SK-N-SH (cell line): Measurements from ENCODE around the gene LRRC56. TPM values are rescaled to one million over a fixed set of nuclear protein-coding genes. Genes with fewer than 3 reads are reported as not detected.

Source experiments
- CTCF ChIA-PET: fragments of 300-600, 350-600 bp; formaldehyde crosslinking; extraction: SDS; loops from one replicate; lab custom pipeline; 2021; lab: Yijun Ruan, JAX
- POLR2A ChIA-PET: fragments of 350-600 bp; sonication (Branson Sonifier 250); formaldehyde crosslinking; extraction: SDS; loops from one replicate; lab custom pipeline; 2020; ENCODE audit warnings: antibody characterized with exemption, inconsistent platforms; lab: Yijun Ruan, JAX
- DNase-seq: peaks from one replicate; pipeline ENCODE4 v3.0.0; 2012
- H2AFZ ChIP-seq: fragments of 200-600 bp; sonication (generic); 2 replicates; pipeline ENCODE4 v1.8.1; 2016; ENCODE audit warnings: antibody characterized with exemption, mild to moderate bottlenecking, low read depth
- H3F3A ChIP-seq: fragments of 200-600 bp; sonication (generic); replicated peaks from 2 replicates; pipeline ENCODE3; 2016; ENCODE audit warnings: antibody characterized with exemption, mild to moderate bottlenecking; ENCODE audit not compliant: insufficient read depth
- H3K27ac ChIP-seq, 2 experiments: fragments of 200-500 bp in 1 of 2; fragments of 200-600 bp in 1 of 2; sonication (Bioruptor generic) in 1 of 2; sonication (generic), shearing (Covaris generic) in 1 of 2; 2 replicates each; pipeline versions ENCODE4 v1.5.1 to v1.6.1; 2014 to 2016; ENCODE audit warnings: low read depth in 2 of 2, inconsistent platforms in 1 of 2, low read length in 1 of 2, mild to moderate bottlenecking in 1 of 2, mixed read lengths in 1 of 2
- H3K27me3 ChIP-seq: fragments of 200-600 bp; sonication (generic), shearing (Covaris generic); 2 replicates; pipeline ENCODE4 v1.6.1; 2016; ENCODE audit warnings: mixed run types; ENCODE audit not compliant: insufficient read depth
- H3K36me3 ChIP-seq, 2 experiments: fragments of 200-500 bp in 1 of 2; fragments of 200-600 bp in 1 of 2; sonication (Bioruptor generic) in 1 of 2; sonication (generic) in 1 of 2; replicated peaks in 1 of 2; 2 replicates each; pipeline versions ENCODE3 to v1.5.1; 2014 to 2016; ENCODE audit warnings: low read length in 1 of 2, mild to moderate bottlenecking in 1 of 2; ENCODE audit not compliant: insufficient read depth in 2 of 2, control insufficient read depth in 1 of 2
- H3K4me1 ChIP-seq, 2 experiments: fragments of 200-500 bp in 1 of 2; fragments of 200-600 bp in 1 of 2; sonication (Bioruptor generic) in 1 of 2; sonication (generic), shearing (Covaris generic) in 1 of 2; 2 replicates each; pipeline versions ENCODE4 v1.5.1 to v1.6.1; 2014 to 2016; ENCODE audit warnings: low read depth in 1 of 2, low read length in 1 of 2, mixed run types in 1 of 2; ENCODE audit not compliant: insufficient read depth in 2 of 2, control insufficient read depth in 1 of 2
- H3K4me2 ChIP-seq: fragments of 200-600 bp; sonication (generic), shearing (Covaris generic); 2 replicates; pipeline ENCODE4 v1.6.1; 2017; ENCODE audit warnings: mixed run types
- H3K4me3 ChIP-seq, 2 experiments: fragments of 200-500 bp in 1 of 2; fragments of 200-600 bp in 1 of 2; sonication (Bioruptor generic) in 1 of 2; sonication (generic), shearing (Covaris generic) in 1 of 2; 2 replicates each; pipeline versions ENCODE4 v1.5.1 to v1.8.1; 2014 to 2016; ENCODE audit warnings: low read depth in 2 of 2, inconsistent platforms in 1 of 2, low read length in 1 of 2, mild to moderate bottlenecking in 1 of 2, mixed read lengths in 1 of 2, moderate library complexity in 1 of 2
- H3K79me2 ChIP-seq: fragments of 200-600 bp; sonication (generic); 2 replicates; pipeline ENCODE4 v1.8.1; 2017; ENCODE audit warnings: mild to moderate bottlenecking; ENCODE audit not compliant: insufficient read depth
- H3K9ac ChIP-seq: fragments of 200-600 bp; sonication (generic); 2 replicates; pipeline ENCODE4 v1.6.1; 2017; ENCODE audit warnings: mixed run types
- H3K9me2 ChIP-seq: fragments of 200-600 bp; sonication (generic); 2 replicates; pipeline ENCODE4 v1.6.1; 2017; ENCODE audit warnings: mixed run types
- H3K9me3 ChIP-seq: fragments of 200-600 bp; sonication (generic); 2 replicates; pipeline ENCODE4 v1.6.1; 2017; ENCODE audit warnings: mixed run types, mild to moderate bottlenecking, moderate library complexity
- H4K20me1 ChIP-seq: fragments of 200-600 bp; sonication (generic); 2 replicates; pipeline ENCODE4 v1.6.1; 2017; ENCODE audit warnings: mild to moderate bottlenecking, mixed run types; ENCODE audit not compliant: insufficient read depth
- EP300 ChIP-seq, 2 experiments: IDR thresholded peaks; 2 replicates each; pipeline versions ENCODE4 v1.4.0 to v1.6.1; 2012; ENCODE audit warnings: borderline replicate concordance in 1 of 2, low read depth in 1 of 2, low read length in 1 of 2
- GATA2 ChIP-seq: sonication (generic); formaldehyde crosslinking; IDR thresholded peaks from 2 replicates; pipeline ENCODE4 v1.5.0; 2020; ENCODE audit warnings: mild to moderate bottlenecking, missing genetic modification reagents
- NFIC ChIP-seq: IDR thresholded peaks from 2 replicates; pipeline ENCODE4 v1.4.0; 2012; ENCODE audit warnings: borderline replicate concordance
- POLR2AphosphoS5 ChIP-seq: IDR thresholded peaks from 2 replicates; pipeline ENCODE4 v1.6.1; 2012; ENCODE audit warnings: low read depth, low read length
- RAD21 ChIP-seq: IDR thresholded peaks from 2 replicates; pipeline ENCODE4 v1.6.1; 2012; ENCODE audit warnings: mild to moderate bottlenecking, low read length
- RCOR1 ChIP-seq: fragments of 150-350 bp; IDR thresholded peaks from 2 replicates; pipeline ENCODE4 v1.6.1; 2017; ENCODE audit warnings: antibody characterized with exemption, low read length
- RXRA ChIP-seq: IDR thresholded peaks from 2 replicates; pipeline ENCODE4 v1.4.0; 2012; ENCODE audit warnings: low read depth, mild to moderate bottlenecking, borderline replicate concordance
- TCF12 ChIP-seq: IDR thresholded peaks from 2 replicates; pipeline ENCODE4 v1.4.0; 2012
- WGBS: methylation state at CpG from one replicate; pipeline ENCODE4 v1.1.6; 2017; ENCODE audit warnings: low lambda C conversion rate; 5-methylcytosine and 5-hydroxymethylcytosine counted together
- polyA plus RNA-seq, 3 experiments: library from polyadenylated mRNA; depleted of rRNA; stranded (reverse); fragments of >200 nt; gene quantifications; 2 replicates each; pipeline ENCODE4 v1.2.3, GENCODE V29; 2012
- TF ChIP-seq, protein P1 (sequence below): IDR thresholded peaks from 2 replicates; pipeline ENCODE4; 2012
- TF ChIP-seq, protein P2 (sequence below): fragments of 150-350 bp; IDR thresholded peaks from 2 replicates; pipeline ENCODE4 v1.6.1; 2017; ENCODE audit warnings: antibody characterized with exemption, low read length, low read depth, borderline replicate concordance
- TF ChIP-seq, protein P3 (sequence below): IDR thresholded peaks from 2 replicates; pipeline ENCODE4 v1.4.0; 2012; ENCODE audit warnings: low read depth, borderline replicate concordance

LRRC56 gene
- polyA plus RNA-seq, 1 of the 3 experiments (the other 2 are of a cell fraction): 1.2 TPM

DNA sequence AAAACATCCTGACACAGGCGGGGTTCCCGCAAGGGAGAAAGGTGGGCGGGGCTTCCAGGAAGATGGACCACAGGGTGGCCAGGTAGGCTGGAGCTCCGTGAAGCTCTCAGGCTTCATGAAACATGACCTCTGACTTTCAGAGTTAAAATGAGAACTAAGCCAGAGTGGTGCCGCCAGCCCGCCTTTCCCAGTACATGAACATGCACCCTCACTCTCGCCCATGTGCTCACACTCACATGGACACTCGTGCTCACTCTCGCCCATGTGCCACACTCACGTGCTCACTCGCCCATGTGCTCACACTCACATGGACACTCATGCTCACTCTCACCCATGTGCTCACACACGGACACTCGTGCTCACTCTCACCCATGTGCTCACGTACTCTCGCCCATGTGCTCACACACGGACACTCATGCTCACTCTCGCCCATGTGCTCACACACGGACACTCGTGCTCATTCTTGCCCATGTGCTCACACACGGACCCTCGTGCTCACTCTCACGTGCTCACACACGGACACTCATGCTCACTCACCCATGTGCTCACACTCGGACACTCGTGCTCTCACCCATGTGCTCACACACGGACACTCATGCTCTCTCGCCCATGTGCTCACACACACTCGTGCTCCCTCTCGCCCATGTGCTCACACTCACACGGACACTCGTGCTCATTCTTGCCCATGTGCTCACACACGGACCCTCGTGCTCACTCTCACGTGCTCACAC, 40.3 kb upstream of the LRRC56 start:
- CTCF ChIA-PET: no interaction called here

DNA sequence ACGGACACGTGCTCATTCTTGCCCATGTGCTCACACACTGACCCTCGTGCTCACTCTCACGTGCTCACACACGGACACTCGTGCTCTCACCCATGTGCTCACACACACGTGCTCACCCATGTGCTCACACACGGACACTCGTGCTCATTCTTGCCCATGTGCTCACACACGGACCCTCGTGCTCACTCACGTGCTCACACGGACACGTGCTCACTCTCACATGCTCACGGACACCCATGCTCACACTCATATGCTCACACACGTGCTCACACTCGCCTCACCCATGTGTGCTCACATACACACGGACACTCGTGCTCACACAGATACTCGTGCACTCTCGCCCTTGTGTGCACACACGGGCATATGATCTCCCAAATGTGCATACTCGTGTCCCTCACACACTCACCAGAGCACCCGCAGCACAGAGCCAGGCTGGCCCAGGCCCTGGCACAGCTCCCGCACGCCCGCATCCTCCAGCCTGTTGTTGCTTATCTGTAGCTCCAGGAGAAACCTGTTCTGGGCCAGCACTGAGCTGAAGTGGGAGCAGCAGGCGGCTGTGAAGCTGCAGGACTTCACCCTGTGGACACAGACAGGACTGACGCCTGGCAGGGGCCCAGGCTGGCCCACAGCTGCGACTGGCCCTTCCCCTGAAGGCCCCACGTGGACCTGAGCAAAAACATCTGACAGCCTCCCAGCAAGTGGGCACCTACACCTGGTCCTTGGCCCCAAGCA, 39.6 kb upstream of the LRRC56 start:
- TF ChIP-seq RAD21: no peak
- no peak for TF ChIP-seq EP300 (IDR thresholded peaks at IDR 0.05; ENCODE audit: borderline replicate concordance in 1 of 2, low read depth in 1 of 2, low read length in 1 of 2)
- TF ChIP-seq, protein P1, sequence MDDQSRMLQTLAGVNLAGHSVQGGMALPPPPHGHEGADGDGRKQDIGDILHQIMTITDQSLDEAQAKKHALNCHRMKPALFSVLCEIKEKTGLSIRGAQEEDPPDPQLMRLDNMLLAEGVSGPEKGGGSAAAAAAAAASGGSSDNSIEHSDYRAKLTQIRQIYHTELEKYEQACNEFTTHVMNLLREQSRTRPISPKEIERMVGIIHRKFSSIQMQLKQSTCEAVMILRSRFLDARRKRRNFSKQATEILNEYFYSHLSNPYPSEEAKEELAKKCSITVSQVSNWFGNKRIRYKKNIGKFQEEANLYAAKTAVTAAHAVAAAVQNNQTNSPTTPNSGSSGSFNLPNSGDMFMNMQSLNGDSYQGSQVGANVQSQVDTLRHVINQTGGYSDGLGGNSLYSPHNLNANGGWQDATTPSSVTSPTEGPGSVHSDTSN: no peak
- TF ChIP-seq RCOR1: no peak
- no peak for TF ChIP-seq GATA2 (CRISPR knock-in tag)
- TF ChIP-seq, protein P2, sequence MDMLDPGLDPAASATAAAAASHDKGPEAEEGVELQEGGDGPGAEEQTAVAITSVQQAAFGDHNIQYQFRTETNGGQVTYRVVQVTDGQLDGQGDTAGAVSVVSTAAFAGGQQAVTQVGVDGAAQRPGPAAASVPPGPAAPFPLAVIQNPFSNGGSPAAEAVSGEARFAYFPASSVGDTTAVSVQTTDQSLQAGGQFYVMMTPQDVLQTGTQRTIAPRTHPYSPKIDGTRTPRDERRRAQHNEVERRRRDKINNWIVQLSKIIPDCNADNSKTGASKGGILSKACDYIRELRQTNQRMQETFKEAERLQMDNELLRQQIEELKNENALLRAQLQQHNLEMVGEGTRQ: no peak
- no peak overlapping the region for H2AFZ ChIP-seq
- 0 out of 2 replicates have a peak, but pooled peaks cover 6% of the 10 kb centered on the region for H4K20me1 ChIP-seq
- H3K9me2 ChIP-seq: no peaks in the 10 kb centered on the region
- H3K9me3 ChIP-seq: no peaks in the 10 kb centered on the region
- H3K79me2 ChIP-seq: peaks cover 13% of the 10 kb centered on the region; the same call in 1 of the 2 replicates
- no peak overlapping the region for H3K4me2 ChIP-seq
- ChIA-PET CTCF (interaction anchor here (1.4 kb wide), 1 partner anchor 9 kb away, joined by 3 read pairs; no protein-coding TSS in a partner anchor), POLR2A (interaction anchor here (1.6 kb wide), 1 partner anchor 9 kb away, joined by 4 read pairs; the partner anchor contains the start of gene RNH1)
- 97% methylated on average over 29 of the region's 31 CpGs for WGBS
- H3K4me1 ChIP-seq: no peaks in the 10 kb centered on the region; a peak in 1 of 4 replicates
- no peak overlapping the region; a peak in 1 of 4 replicates for H3K27ac ChIP-seq
- peaks cover 5% of the 10 kb centered on the region for H3F3A ChIP-seq
- peaks cover 16 to 75% of the 10 kb centered on the region in 2 experiments for H3K36me3 ChIP-seq
- no peak for DNase-seq
- no peak overlapping the region for H3K4me3 ChIP-seq
- no peak overlapping the region for H3K9ac ChIP-seq
- H3K27me3 ChIP-seq: no peaks in the 10 kb centered on the region

More for the DNA sequence above, 40.3 kb upstream of the LRRC56 start:
- Histone ChIP-seq H3K4me1 (no peaks in the 10 kb centered on the region; a peak in 1 of 4 replicates), H3K79me2 (peaks cover 5% of the 10 kb centered on the region; the same call in 1 of the 2 replicates), H3K4me2 (no peak overlapping the region), H3K27me3 (no peaks in the 10 kb centered on the region), H3K9me3 (no peaks in the 10 kb centered on the region), H3K9me2 (no peaks in the 10 kb centered on the region), H3K9ac (no peak overlapping the region), H3F3A (peaks cover 5% of the 10 kb centered on the region), H3K36me3 (peaks cover 16 to 72% of the 10 kb centered on the region in 2 experiments), H2AFZ (no peak overlapping the region), H3K4me3 (no peak overlapping the region), H4K20me1 (no peaks in the 10 kb centered on the region), H3K27ac (no peak overlapping the region)
- peak; percentile 32 for DNase-seq
- POLR2A ChIA-PET: interaction anchor here (1.6 kb wide), 1 partner anchor 10 kb away, joined by 4 read pairs; the partner anchor contains the start of gene RNH1
- TF ChIP-seq NFIC (no peak), TCF12 (no peak), POLR2AphosphoS5 (0 out of 2 replicates have a peak, but pooled peaks have one; percentile 5), GATA2 (CRISPR knock-in tag) (no peak), RXRA (no peak)
- TF ChIP-seq, protein P2: no peak
- TF ChIP-seq, protein P3, sequence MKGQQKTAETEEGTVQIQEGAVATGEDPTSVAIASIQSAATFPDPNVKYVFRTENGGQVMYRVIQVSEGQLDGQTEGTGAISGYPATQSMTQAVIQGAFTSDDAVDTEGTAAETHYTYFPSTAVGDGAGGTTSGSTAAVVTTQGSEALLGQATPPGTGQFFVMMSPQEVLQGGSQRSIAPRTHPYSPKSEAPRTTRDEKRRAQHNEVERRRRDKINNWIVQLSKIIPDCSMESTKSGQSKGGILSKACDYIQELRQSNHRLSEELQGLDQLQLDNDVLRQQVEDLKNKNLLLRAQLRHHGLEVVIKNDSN: no peak
- WGBS: 96% methylated on average over 34 of the region's 34 CpGs
